Neural progenitor cell (in vitro differentiated cells): ENCODE measurements around the gene RREB1.

ENCODE experiments used
- EZH2phosphoT487 ChIP-seq: fragments of 200-600 bp; sonication (generic); IDR thresholded peaks from 2 replicates; pipeline ENCODE4 v1.6.1; 2017; ENCODE audit warnings: antibody characterized with exemption
- TF ChIP-seq, protein P1 (sequence below): fragments of 200-600 bp; sonication (generic); IDR thresholded peaks from 2 replicates; pipeline ENCODE4 v1.5.1; 2017; ENCODE audit warnings: antibody characterized with exemption, mild to moderate bottlenecking

GRCh38 chr6:7165890-7166267 lies 58.1 kb downstream of the RREB1 start:
- TF ChIP-seq, protein P1, sequence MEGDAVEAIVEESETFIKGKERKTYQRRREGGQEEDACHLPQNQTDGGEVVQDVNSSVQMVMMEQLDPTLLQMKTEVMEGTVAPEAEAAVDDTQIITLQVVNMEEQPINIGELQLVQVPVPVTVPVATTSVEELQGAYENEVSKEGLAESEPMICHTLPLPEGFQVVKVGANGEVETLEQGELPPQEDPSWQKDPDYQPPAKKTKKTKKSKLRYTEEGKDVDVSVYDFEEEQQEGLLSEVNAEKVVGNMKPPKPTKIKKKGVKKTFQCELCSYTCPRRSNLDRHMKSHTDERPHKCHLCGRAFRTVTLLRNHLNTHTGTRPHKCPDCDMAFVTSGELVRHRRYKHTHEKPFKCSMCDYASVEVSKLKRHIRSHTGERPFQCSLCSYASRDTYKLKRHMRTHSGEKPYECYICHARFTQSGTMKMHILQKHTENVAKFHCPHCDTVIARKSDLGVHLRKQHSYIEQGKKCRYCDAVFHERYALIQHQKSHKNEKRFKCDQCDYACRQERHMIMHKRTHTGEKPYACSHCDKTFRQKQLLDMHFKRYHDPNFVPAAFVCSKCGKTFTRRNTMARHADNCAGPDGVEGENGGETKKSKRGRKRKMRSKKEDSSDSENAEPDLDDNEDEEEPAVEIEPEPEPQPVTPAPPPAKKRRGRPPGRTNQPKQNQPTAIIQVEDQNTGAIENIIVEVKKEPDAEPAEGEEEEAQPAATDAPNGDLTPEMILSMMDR = no peak
- TF ChIP-seq EZH2phosphoT487 = no peak
